ENCODE results near the gene B3GAT2.

DNA sequence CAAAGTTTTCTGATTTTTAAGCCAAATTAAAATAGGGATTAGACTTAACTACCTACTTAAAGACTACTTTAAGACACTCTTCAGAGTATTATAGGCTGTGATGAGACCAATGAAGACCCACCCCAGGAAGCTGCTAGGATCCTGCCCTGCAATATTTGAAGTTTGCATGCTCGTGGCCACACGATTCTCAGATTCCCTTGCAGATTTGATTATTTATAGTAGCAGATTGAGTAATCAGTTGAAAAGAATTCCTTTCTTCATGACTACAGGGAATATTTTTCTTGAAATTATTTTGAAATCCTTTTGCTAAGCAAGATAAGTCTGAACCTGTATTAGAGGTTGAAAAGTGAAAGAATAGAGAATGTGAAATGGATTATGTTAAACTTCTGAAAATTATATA is 122.3 kb downstream of the B3GAT2 start:
- TF ChIP-seq, protein P1, sequence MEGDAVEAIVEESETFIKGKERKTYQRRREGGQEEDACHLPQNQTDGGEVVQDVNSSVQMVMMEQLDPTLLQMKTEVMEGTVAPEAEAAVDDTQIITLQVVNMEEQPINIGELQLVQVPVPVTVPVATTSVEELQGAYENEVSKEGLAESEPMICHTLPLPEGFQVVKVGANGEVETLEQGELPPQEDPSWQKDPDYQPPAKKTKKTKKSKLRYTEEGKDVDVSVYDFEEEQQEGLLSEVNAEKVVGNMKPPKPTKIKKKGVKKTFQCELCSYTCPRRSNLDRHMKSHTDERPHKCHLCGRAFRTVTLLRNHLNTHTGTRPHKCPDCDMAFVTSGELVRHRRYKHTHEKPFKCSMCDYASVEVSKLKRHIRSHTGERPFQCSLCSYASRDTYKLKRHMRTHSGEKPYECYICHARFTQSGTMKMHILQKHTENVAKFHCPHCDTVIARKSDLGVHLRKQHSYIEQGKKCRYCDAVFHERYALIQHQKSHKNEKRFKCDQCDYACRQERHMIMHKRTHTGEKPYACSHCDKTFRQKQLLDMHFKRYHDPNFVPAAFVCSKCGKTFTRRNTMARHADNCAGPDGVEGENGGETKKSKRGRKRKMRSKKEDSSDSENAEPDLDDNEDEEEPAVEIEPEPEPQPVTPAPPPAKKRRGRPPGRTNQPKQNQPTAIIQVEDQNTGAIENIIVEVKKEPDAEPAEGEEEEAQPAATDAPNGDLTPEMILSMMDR (IDR thresholded peaks at IDR 0.05; ENCODE audit: low read length), result no peak
- TF ChIP-seq EZH2 (optimal IDR thresholded peaks at IDR 0.05; ENCODE audit: low read depth, low read length), result no peak

All from MM.1S (cell line).